HG03342 (cell line): ENCODE measurements around the gene MYLK.

Experiments used
- ATAC-seq: cut with Tn5 transposase; IDR thresholded peaks from one replicate; pipeline ENCODE4 v1.9.1; 2021; ENCODE audit warnings: mild to moderate bottlenecking, moderate library complexity; ENCODE audit not compliant: unreplicated experiment

The MYLK gene

DNA sequence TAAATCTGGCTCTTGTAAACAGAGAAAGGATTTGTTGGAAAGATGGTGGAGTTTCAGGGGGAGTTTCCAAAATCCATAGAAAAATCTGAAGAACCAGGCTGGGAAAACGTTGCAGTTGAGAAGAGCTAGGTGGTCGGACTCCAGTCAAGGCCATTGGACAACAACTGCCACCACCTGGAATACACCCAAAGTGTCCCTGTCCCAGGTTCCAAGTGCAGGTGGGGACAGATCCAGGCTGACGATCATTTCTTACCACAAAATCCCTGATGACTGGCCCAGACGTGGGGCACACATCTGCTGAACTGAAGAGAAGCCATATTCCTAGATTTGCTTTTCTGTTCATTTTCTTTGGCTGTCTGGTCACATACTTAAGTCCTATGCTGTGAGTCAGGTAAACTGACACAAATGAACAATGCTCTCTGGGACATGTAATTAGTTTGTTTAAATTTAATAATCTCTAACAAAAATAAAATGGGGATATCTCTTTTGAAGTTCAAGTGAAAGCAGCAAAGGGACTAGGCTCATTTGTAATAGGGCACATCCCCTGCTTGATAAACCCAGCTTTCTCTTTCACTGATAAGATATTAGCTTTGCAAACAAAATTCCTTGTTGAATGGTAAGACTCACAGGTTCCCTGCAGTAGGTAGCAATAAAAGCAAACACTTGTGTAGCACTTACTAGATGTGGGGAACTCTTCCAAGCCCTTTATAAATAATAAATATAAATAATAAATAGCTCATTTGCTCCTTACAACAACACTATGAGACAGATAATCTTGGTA is 88.5 kb downstream of the MYLK start:
- ATAC-seq: no peak

DNA sequence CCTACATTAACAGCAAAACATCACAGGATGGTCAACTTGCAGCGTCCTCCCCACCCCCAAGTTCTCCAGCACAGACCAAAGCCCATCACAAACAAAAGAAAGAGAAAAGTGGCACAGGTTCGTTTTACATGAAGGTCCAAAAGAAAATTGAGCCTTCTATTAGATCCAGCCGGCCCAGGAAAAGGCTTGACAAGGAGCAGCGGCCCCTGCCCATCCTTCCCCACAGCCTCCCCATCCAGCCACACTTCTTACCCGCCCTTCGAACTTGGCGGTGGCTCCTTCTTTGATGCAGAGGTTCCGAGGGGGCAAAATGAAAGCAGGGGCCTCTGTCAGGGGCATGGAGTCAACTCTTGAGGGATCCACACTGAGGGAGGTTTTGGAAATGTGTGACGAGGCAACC is 90.7 kb downstream of the MYLK start:
- no peak for ATAC-seq

DNA sequence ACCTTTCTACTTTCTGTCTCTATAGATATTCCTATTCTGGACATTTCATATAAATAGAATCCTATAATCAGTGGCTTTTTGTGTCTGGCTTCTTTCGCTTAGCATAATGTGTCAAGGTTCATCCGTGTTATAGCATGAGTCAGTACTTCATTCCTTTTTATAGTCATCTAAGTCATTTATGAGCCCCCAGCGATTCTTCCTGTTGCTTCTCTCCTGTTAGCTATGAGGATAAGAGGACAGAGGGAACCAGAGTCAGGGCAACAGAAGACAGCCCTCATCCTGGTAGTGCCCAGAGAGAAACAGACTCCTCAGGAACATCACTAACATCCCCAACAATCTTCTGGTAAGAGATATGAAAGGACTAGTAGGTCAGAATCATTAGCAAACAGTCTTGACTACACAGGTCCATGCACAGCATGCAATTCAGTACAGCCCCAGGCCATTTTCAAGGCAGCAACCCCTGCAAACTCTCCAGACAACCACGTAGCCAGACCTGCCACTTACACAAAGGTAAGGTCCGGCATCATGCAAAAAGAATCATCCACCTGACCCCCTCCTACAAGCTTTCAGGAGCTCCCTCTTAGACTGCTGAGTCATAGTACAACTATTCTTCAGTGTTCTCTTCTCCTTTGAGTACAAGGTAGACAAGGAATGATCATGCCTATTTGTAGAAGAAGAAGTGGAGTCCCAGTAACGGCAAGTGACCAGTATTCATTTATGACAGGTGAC is 91.5 kb downstream of the MYLK start:
- ATAC-seq: no peak

DNA sequence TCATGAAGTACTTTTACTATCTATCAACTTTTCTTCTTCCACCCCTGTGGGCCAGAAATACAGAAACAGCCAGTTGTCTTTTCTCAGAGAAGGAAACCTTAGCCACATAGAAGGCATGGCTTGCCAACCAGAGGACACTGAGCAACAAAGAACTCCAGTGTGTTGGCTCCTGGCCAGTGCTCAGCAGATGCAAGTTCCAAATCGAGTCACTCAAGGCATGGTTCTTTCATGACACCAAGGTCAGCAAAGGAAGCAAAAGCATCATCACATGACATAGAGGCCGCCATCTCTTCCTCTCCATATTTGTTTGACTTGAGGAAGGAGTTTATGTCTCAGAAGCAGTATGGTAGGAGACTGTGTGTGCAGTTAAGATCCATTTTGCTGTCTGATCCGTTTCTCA is 92.2 kb downstream of the MYLK start:
- no peak for ATAC-seq

DNA sequence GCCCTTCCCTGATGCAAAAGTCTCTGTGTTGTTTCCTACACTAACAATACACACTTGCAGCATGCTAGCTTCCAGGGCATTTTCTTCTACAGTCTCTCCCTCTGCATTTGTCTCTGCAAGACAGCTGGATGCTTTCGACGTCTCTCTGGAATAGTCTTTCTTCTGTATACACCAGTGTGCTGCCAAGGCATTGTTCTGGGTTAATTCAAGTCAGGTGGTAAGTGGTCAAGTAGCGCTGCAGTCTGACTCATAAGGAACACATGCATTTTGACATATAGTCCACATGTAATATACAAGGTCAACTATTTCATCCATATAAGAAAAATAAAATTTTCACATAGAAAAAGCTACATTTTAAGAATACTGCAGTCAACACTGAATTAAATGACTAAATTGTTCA is 92.7 kb downstream of the MYLK start:
- no peak for ATAC-seq

DNA sequence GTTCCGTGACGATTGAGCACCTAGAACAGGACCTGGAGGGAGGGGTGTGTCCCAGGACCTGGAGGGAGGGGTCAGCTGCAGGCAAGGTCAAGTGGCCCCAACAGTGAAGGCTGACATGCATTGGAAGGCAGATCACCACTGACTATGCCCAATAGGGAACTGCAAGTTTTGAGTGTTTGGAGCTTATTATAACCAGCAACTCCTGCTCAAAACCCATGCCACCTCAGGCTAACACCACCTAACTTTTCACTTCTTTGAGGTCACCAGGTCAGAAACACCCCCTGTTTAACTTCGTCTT is 93.1 kb downstream of the MYLK start:
- ATAC-seq: no peak

DNA sequence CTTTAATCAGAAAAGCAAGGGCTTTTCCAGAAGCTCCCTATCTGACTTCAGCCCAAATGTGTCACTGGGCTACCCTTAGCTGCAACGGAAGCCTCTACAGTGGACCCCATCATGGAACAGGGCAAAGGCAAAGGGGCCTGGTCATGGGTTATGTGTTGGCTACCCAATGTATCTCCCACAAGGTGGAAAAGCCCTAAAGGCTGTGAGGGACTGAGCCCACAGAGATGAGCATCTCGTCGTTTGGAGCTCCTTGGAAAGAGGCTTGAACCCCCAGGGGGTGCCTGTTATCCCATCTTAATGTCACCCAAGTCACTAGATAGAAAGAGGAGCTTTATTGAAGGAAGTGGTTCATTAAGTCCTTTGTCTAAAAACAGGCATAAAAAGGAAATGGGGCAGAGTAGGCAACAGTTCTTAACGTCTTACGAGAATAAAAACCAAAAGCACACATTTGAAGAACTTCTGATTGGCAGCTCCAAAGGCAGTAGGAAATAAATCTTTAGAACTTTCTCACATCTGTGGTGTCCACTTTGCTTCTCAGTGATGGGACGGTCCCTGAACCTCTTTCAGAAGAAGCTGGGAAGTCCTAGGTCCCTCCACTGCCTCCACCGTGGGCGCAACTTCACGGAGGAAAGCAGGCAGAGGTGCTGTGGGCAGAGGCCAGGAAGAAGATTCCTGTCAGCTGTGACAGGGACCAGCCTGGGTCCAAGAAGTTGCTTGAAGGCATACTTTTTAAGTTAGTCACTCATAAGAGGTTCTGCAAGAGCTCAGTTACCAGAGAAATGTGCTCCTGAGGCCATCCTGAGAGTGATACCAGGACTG is 93.7 kb downstream of the MYLK start:
- no peak for ATAC-seq

DNA sequence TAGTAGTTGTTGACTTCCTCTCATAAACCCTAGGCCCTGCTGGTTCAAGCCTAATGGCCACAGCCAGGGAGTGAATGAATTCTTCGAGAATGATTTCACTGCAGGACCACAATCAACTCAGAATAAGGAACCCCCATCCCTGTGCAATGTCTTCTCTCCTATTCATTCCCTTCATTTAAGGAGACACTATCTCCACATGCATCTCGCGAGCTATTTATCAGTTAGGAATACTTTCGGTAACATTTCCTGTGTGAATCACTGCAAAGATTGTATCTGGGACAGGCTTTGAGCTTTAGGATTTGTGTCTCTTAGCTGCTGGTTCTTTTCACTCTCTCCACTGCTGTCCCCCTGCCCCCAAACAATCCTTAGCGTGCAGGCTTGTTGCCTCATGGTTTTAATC is 94.4 kb downstream of the MYLK start:
- ATAC-seq: no peak

DNA sequence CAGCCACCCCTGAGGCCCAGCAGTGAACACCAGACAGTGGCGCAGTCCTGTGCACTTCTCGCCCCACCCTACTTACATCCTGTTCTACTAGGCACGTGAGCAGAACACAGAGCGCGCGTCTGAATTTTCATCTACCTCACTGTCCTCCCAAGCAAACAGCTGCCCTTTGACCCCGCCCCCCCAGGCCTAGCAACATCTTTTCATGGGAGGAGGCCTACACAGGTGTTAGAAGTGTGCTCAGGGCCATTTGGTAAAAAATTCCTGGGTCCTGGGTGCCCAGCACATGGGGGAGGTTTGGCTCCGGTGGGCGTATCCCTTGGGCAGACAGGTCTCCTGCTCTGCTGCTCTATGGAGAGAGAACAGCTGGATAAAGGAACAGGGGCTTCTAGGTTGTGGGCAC is 95.0 kb downstream of the MYLK start:
- ATAC-seq: no peak

DNA sequence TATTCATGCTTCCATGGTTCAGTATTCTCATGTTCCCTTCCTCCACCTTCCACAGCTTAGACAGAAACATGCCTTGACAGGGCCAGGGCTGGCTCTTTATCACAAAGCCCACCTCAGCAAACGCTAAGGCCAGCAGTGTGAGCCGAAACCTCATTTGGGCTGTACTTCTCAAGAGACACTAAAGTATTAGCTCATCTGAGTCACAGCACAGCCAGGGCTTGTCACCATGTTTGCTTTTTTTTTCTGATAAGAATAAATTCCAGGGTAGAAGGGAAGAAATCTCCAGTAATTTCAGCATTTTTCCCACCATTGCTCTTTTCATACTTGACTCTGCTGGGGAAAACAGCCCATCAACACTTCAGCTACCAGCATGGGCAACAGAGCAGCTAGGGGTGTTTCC is 95.4 kb downstream of the MYLK start:
- no peak for ATAC-seq

DNA sequence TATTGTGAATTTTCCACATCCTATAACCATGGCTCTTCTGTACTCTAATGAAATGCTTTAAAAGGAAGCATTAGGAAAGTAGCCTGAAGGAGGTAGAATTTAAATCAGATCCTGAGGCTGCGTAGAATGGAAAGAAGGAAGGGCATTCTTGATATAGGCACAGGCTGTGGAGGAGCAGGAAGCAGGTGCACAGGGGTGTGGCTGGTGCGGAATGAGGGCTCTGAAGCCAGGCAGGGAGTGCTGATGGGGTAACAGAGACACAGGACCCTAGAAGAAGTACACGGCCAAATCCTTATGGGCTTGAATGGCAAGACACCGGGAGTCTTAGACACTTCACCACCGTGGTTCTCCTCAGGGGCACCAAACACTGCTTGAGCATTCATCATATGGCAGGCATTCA is 97.0 kb downstream of the MYLK start:
- no peak for ATAC-seq

DNA sequence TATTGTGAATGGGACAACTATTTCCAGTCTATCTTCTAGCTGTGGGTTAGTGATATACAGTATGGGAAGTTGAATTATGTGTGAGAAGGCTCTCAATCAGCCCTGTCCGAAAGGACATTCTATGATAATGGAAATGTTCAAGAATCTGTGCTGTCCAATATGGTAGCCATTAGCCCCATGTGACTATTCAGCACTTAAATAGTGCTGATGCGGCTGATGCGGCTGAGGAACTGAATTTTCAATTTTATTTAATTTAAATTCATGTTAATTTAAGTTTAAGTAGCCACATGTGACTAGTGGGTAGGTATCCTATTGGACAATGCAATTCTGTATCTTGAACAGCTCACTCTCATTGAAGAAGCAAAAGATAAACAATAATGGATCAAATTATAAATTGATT is 98.5 kb downstream of the MYLK start:
- ATAC-seq: no peak

DNA sequence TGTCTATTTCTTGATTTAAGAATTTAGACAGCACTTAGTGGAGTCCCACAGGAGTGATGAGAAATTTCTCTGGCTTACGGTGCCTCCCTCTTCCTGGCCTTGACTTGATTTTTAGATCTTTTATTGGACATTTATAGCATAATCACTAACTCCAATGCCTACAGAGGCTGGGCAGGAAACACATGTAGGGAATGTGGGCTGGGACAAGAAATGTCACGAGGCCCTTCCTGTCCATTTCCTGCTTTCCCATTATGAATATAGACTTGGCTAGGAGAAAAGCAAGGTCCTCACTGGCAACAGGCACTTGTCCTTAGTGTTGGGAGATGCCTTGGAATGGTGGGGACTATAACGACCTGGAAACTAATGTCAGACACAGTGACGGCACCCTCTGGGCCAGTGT is 100.3 kb downstream of the MYLK start:
- ATAC-seq: no peak

DNA sequence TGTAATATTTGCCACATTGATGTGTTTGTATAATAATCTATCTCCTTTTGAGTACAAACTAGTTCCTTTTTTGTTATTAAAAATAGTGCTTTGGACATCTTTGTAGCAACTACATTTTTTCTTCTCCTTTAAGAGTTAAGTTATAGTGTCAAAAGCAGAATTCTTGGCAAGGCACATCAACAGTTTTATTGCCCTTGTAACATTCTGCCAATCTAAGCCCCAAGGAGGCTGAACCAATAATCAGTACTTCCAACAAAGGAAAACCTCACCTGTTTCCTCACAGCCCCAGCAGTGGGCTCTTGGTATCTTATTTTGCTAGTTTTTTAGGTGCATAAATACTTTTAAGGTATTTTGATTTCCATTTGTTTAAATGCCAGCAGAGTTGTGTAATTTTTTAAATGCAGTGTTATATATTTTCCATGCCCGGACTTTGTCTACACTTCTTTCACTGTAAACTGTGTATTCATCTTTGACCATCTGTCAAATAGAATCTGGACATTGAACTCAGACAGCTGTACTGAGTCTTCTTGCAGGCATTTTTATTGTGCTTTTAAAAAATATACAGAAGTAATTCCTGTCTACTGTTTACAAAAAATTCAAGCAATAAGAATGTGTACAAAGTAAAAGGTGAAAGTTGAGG is 101.0 kb downstream of the MYLK start:
- no peak for ATAC-seq

DNA sequence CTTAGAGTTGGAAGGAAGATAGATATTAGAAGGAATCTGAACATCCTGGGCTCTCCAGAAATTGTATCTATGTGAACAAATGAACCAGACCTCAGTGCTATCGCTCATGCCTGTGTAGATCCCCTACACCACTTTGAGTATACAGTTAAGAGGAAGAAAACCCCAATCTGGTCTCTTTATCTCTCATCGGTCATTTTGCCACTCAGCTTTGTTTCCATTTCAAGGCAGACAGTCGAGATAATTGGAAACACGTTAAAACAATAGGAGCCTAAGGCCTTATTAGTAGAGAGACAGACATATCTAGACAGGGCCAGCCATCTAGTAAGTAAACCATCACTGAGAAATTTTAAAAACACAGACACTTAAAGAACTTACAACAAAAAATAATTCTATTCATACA is 101.6 kb downstream of the MYLK start:
- no peak for ATAC-seq

DNA sequence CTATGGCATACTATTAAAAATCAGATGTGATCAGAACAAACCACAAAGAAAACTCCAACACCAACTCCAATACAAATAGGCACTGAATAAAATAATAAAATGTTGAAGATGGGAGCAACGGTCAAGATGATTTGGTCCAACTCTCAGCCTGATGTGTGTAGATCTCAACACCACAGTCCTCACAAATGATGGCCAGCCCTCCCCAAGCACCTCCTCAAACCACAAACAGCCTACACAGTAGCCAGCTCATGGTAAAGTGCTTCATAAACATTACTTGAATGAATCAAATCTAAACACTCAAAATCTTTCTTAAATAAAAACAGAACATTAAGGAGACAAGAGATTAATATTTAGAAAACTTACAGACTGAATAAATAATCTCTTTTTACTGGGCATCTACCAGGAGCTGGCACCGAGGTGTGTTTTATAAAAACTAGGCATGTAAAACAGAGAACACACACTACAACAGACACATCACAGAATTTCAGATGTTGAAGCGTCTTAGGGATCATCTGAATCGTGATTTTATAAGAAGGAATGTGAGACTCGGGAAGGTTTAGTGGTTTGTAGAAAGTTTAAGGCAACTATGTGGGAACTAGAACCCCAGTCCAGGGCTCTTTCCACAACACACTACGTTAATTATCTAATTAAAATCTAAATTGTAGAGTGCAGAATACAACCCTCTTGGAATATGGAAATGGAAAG is 102.4 kb downstream of the MYLK start:
- no peak for ATAC-seq

DNA sequence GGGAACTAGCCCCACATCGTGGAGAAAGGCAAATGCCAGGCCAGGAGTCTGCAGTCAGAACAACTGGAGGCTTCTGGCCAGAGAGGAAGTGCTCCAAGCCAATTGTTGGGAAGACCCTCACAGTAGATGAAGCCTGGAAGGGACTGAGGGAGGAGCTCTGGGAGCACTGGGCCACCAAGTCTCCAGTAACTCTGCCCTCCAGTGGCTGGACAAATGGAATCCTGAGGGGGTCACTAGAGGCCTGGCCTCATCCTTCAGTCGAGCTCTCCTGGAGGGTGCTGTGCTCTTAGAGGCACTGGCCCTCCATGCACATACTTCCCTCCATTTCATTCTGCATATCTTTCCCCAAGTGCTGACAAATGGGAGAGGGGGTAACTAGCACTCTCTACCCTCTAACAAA is 103.0 kb downstream of the MYLK start:
- no peak for ATAC-seq

DNA sequence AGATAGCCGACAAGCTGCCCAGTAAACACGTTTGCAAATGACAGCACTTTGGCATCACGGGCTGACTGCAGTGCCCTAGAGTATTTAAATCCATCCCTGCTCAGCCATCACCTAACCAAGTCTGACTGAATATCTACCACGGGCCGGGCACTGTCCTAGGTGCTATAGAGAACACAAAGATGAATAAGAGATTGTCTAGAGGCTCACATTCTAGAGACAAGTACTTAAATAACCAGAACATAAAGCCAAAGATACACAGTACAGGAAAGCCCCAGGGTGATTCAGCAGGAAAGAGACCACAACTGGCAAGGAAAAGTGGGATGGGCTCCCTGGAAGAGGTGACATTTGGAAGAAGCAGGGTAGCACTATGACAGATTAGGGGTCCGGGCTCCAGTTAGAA is 103.5 kb downstream of the MYLK start:
- ATAC-seq: no peak

DNA sequence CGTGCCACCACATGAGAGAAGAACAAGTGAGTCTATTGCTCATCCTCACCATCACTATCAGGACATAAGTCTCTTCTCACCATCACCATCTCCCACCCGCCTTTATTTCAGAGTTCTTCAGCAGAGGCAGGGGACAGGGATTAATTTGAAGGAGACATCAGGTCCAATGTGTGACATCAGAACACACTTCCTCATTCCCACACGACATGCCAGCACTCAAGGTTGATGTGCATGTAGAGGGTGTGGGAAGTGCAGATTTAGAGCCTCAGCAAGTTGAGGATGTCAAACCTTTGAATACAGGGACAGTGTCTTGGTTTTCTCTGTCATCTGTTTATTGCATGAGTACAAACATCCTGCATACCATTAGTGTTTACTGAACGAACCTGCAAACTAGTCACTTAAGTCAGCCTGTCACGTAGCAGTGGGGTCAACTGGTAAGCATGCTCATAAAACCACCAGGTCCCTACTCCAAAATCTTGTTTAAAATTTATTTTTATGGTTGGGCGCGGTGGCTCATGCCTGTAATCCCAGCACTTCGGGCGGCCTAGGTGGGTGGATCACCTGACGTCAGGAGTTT is 104.4 kb downstream of the MYLK start:
- ATAC-seq: no peak

DNA sequence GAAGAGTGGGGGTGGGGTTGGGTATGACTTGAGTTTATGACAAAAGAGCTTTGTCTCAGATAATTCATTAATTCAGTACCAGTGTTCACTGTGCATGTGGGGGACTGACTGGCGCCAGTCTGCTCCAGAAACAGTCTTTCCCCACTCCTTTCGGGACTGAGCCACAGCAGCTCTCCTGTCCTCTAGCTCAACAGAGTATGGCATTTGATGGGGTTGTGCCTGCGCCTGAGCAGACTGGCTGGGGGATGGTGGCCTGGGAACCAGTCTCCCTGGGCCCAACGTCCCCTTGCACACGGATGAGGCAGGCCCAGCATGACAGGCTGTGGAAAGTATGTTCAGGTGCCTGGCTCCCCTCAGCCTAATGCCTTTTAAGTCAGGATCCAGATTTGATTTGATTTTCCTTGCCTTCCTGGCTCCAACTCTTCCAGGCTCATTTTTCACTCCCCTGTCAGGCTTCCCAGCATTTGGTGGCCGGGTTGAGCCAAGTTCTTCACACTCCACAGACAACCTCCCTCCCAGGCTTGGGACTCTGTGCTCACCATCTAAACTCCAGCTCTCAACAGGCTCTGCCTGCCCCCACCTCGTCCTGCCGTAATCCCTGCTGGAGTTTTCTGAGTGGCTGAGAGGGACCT is 105.0 kb downstream of the MYLK start:
- no peak for ATAC-seq
